H1 (cell line): ENCODE data around the gene BAX.
"Not testable (repeated sequence)": the region's sequence is repeated elsewhere in the genome, so short reads cannot be mapped to it uniquely, and the experiment has no call there.

Experiments
- CTCF ChIP-seq, 3 experiments: IDR thresholded peaks; 1 replicate in 2 of 3; 2 replicates in 1 of 3; pipeline versions ENCODE4 v1.5.1 to v1.6.1; 2011; ENCODE audit warnings: low read length in 3 of 3, mild to moderate bottlenecking in 3 of 3, inconsistent platforms in 2 of 3, low read depth in 1 of 3, moderate library complexity in 1 of 3; ENCODE audit not compliant: insufficient read depth in 1 of 3; ENCODE audit errors: control extremely low read depth in 1 of 3
- EZH2 ChIP-seq: fragments of 200-600 bp; sonication (generic); IDR thresholded peaks from 2 replicates; pipeline ENCODE4 v1.7.1; 2012; ENCODE audit warnings: low read depth, mild to moderate bottlenecking, moderate library complexity, low read length, inconsistent platforms; ENCODE audit not compliant: severe bottlenecking
- PHF8 ChIP-seq: fragments of 200-600 bp; sonication (generic); conservative IDR thresholded peaks from 2 replicates; pipeline ENCODE4 v1.7.1; 2012; ENCODE audit warnings: low read depth, mild to moderate bottlenecking, inconsistent platforms, low read length, moderate library complexity
- SRF ChIP-seq: IDR thresholded peaks from 2 replicates; pipeline ENCODE4 v1.6.1; 2011; ENCODE audit warnings: mild to moderate bottlenecking, low read depth, low read length, moderate library complexity

GRCh38 chr19:48927692-48928091 lies 27.0 kb upstream of the BAX start:
- TF ChIP-seq PHF8; CTCF (IDR thresholded peaks at IDR 0.05; ENCODE audit: control extremely low read depth in 1 of 3, insufficient read depth in 1 of 3, low read depth in 1 of 3, low read length in 3 of 3); EZH2; SRF: not testable (repeated sequence)
